Large intestine (tissue), 12 donors: ENCODE results near the gene MTURN. TPM values are rescaled to one million over a fixed set of nuclear protein-coding genes. Genes with fewer than 3 reads are reported as not detected.
"Not testable (repeated sequence)": the region's sequence is repeated elsewhere in the genome, so short reads cannot be mapped to it uniquely, and the experiment has no call there.

ENCODE experiments used
- DNase-seq, 2 donors: peaks; one replicate each; pipeline versions ENCODE4 v3.0.0 to v3.0.0-alpha.2; 2013
- H3K27ac ChIP-seq: one replicate; pipeline ENCODE4 v1.5.1; 2013; ENCODE audit warnings: low read length
- H3K27me3 ChIP-seq: 2 replicates; pipeline ENCODE4 v1.6.1; 2013; ENCODE audit warnings: low read length; ENCODE audit not compliant: control insufficient read depth, insufficient read depth
- H3K36me3 ChIP-seq: 2 replicates; pipeline ENCODE4 v1.6.1; 2013; ENCODE audit warnings: low read length; ENCODE audit not compliant: control insufficient read depth, insufficient read depth
- H3K4me1 ChIP-seq: one replicate; pipeline ENCODE4 v1.6.1; 2013; ENCODE audit warnings: low read length; ENCODE audit not compliant: control insufficient read depth, insufficient read depth
- H3K4me3 ChIP-seq: one replicate; pipeline ENCODE4 v1.5.1; 2013; ENCODE audit warnings: low read length
- H3K9me3 ChIP-seq: one replicate; pipeline ENCODE4 v1.6.1; 2013; ENCODE audit warnings: mild to moderate bottlenecking, low read depth, low read length, moderate library complexity; ENCODE audit not compliant: control insufficient read depth
- WGBS: methylation state at CpG from one replicate; pipeline ENCODE4 v1.1.5; 2013; ENCODE audit warnings: low lambda C conversion rate; ENCODE audit not compliant: insufficient coverage; 5-methylcytosine and 5-hydroxymethylcytosine counted together
- long read RNA-seq, 11 donors: transcript quantifications; one replicate each; lab custom pipeline, GENCODE V29; 2026
- polyA plus RNA-seq: library from polyadenylated mRNA; unstranded; fragments of 120-200 nt; gene quantifications from one replicate; pipeline ENCODE4 v1.2.1, GENCODE V29; 2013

MTURN gene
- polyA plus RNA-seq = 18.9 TPM
- long read RNA-seq, donor 1, full-length matches to known transcripts = 4 of 4 reads
- long read RNA-seq, donor 1, partial matches to known transcripts = 0 of 4 reads
- long read RNA-seq, donor 1, other reads (novel, unspliced or antisense) = 0 of 4 reads
- long read RNA-seq, donor 2, full-length matches to known transcripts = 4 of 4 reads
- long read RNA-seq, donor 2, partial matches to known transcripts = 0 of 4 reads
- long read RNA-seq, donor 2, other reads (novel, unspliced or antisense) = 0 of 4 reads
- long read RNA-seq, donor 3, full-length matches to known transcripts = 10 of 10 reads
- long read RNA-seq, donor 3, partial matches to known transcripts = 0 of 10 reads
- long read RNA-seq, donor 3, other reads (novel, unspliced or antisense) = 0 of 10 reads
- long read RNA-seq, donor 4, full-length matches to known transcripts = 1 of 1 reads
- long read RNA-seq, donor 4, partial matches to known transcripts = 0 of 1 reads
- long read RNA-seq, donor 4, other reads (novel, unspliced or antisense) = 0 of 1 reads
- long read RNA-seq, donor 5, full-length matches to known transcripts = 9 of 9 reads
- long read RNA-seq, donor 5, partial matches to known transcripts = 0 of 9 reads
- long read RNA-seq, donor 5, other reads (novel, unspliced or antisense) = 0 of 9 reads
- long read RNA-seq, donor 6, full-length matches to known transcripts = 8 of 8 reads
- long read RNA-seq, donor 6, partial matches to known transcripts = 0 of 8 reads
- long read RNA-seq, donor 6, other reads (novel, unspliced or antisense) = 0 of 8 reads
- long read RNA-seq, donor 7, full-length matches to known transcripts = 7 of 7 reads
- long read RNA-seq, donor 7, partial matches to known transcripts = 0 of 7 reads
- long read RNA-seq, donor 7, other reads (novel, unspliced or antisense) = 0 of 7 reads
- long read RNA-seq, donor 8, full-length matches to known transcripts = 8 of 8 reads
- long read RNA-seq, donor 8, partial matches to known transcripts = 0 of 8 reads
- long read RNA-seq, donor 8, other reads (novel, unspliced or antisense) = 0 of 8 reads
- long read RNA-seq, donor 9, full-length matches to known transcripts = 7 of 7 reads
- long read RNA-seq, donor 9, partial matches to known transcripts = 0 of 7 reads
- long read RNA-seq, donor 9, other reads (novel, unspliced or antisense) = 0 of 7 reads
- long read RNA-seq, donor 10, full-length matches to known transcripts = 5 of 5 reads
- long read RNA-seq, donor 10, partial matches to known transcripts = 0 of 5 reads
- long read RNA-seq, donor 10, other reads (novel, unspliced or antisense) = 0 of 5 reads
- long read RNA-seq, donor 11, full-length matches to known transcripts = 5 of 5 reads
- long read RNA-seq, donor 11, partial matches to known transcripts = 0 of 5 reads
- long read RNA-seq, donor 11, other reads (novel, unspliced or antisense) = 0 of 5 reads

DNA sequence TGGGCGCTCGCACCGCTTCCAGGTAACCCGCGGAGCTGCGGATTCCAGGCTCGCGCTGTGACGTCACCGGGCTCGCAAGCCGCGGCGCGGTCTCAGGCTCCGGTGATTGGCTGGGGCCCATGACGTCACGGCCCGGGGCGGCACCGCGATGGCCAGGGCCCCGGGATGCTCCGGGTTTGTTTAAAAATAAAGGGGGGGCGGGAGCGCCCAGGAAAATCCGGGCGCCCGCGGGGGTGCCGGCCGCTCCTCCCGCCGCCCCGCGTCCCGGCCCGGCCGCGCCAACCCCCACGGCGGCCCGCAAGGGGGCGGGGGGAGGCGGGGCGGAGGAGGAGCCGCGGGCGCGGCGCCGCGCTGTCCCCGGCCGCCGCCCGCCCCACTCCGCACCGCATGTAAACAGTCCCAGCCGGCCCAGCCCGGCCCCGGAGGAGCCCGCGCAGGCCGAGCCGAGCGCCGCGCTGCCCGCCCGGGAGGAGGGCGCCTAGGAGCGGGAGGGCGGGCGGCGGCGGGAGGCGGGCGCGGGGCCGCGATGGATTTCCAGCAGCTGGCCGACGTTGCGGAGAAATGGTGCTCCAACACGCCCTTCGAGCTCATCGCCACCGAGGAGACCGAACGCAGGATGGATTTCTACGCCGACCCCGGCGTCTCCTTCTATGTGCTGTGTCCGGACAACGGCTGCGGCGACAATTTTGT is at the start of gene MTURN:
TSS of gene MTURN (plus strand) at position 376 of the 690 bp plus-strand sequence. CDS start at position 527, 151 bp downstream.
- H3K9me3 ChIP-seq = no peaks in the 10 kb centered on the region
- WGBS = no CpG with 5 or more reads among the region's 99 CpGs

DNA sequence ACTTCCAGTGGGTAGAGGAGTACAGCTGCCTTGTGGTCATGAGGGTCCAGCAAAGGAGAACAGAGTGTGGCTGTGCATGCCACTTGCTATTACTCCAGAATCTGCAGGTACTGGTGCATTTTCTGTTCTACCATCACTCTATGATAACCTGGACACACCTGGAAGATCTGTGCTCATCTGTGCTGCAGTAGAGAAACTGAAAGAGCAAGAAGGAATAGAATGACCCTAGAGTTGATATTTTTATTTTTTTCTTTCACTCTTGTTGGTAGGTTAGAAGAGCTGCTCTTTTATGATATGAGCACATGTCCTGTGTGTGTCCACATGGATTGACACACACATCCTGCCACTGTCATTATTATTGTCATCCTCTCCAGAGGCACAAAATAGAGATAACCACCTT is 48.3 kb upstream of the MTURN start:
- no peaks in the 10 kb centered on the region for H3K9me3 ChIP-seq
- no peaks in the 10 kb centered on the region for H3K27me3 ChIP-seq
- H3K4me3 ChIP-seq = no peak overlapping the region
- DNase-seq = no peak
- H3K27ac ChIP-seq = no peak overlapping the region
- H3K36me3 ChIP-seq = no peaks in the 10 kb centered on the region
- H3K4me1 ChIP-seq = no peaks in the 10 kb centered on the region

More for the DNA sequence above, at the start of gene MTURN:
- no peaks in the 10 kb centered on the region for H3K36me3 ChIP-seq
- H3K27ac ChIP-seq = peak within 1 kb of the TSS; percentile 49
- peak within 1 kb of the TSS; percentile 89 for H3K4me3 ChIP-seq
- peaks cover 5% of the 10 kb centered on the region for H3K27me3 ChIP-seq
- no peaks in the 10 kb centered on the region for H3K4me1 ChIP-seq
- DNase-seq = peak; percentile 80 to 89

DNA sequence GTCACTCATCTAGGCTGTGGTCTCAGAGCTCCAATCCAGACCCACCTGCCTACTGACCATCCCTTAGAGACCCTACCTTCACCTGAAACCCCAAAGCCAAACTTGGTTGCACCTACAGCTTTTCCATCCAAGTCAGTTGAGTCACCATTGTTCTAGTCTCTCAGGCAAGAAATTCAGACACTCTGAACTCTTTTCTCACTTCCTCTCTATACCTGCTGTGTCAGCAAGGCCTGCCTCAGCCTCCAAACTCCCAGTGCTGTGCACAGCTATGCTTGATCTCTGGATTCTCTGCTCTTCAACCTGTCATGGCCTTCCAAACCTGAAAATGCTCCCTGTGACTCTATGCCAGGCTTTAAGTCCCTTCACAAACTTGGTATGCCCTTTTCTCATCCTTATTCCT is 47.4 kb upstream of the MTURN start:
- Histone ChIP-seq H3K9me3 (no peaks in the 10 kb centered on the region), H3K4me1 (no peaks in the 10 kb centered on the region), H3K4me3 (no peak overlapping the region), H3K27me3 (no peaks in the 10 kb centered on the region), H3K27ac (no peak overlapping the region), H3K36me3 (no peaks in the 10 kb centered on the region)
- no peak for DNase-seq

DNA sequence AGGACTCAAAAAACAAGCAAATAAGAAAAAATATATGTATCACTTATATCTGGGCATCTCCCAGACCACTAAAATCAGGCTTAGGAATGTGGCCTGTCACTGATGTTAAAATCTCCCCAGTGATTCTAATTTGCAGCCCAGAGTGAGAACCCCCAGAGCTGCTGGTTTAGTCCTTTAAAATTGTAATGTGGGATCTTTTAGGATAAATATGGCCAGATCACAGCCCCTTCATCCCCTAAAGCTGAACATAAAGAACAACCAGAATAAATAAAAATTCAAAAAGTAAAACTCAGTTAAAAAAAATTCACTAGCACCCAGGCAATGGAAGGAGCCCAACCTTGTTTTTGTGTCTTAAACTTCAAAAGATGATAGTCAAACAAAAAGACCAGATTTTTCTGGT is 46.4 kb upstream of the MTURN start:
- Histone ChIP-seq H3K27me3 (no peaks in the 10 kb centered on the region), H3K4me3 (no peak overlapping the region), H3K4me1 (no peaks in the 10 kb centered on the region), H3K36me3 (no peaks in the 10 kb centered on the region), H3K27ac (no peak overlapping the region), H3K9me3 (no peaks in the 10 kb centered on the region)
- no peak for DNase-seq

DNA sequence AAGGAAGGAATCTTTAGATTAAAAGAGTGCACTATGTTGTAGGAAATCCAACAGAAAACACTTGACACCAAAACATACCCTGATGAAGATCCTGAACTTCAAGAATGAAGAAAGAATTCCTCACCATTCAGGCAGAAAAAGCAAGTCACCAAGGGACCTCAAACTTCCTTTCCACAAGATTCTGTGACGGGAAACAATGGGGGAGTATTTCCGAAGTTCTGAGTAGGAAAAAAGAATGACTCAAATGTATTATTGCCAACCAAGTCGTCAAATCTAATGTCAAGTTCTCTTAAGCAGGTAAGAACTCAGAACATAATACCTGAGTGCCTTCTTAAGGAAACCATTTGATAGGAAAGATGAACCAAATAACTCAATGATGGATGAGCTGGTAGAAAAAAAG is 44.7 kb upstream of the MTURN start:
- Histone ChIP-seq H3K27ac (no peak overlapping the region), H3K4me1 (no peaks in the 10 kb centered on the region), H3K4me3 (no peak overlapping the region), H3K9me3 (no peaks in the 10 kb centered on the region), H3K36me3 (no peaks in the 10 kb centered on the region), H3K27me3 (no peaks in the 10 kb centered on the region)
- WGBS = 83% methylated on average over 1 of the region's 3 CpGs
- DNase-seq = no peak

DNA sequence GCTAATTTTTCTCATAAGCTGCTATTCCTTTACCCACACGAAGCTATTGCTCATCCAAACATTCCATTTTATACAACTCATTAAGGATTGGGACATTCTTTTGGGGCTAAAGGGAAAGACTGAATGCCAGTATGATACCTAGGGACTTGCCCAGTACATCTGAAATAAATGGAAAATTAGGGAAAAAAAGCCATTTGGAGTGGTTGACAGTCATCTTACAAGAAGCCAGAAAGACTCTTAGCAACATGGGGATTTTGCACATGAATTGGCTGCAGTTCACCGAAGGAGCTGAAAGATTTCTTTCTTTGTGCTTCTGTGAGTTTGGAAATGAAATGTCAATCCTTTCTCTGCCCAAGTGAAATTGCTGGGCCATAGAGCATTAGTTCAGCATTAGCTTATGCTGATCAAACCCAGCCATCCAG is 43.3 kb upstream of the MTURN start:
- DNase-seq = no peak
- WGBS = no CpG with 5 or more reads among the region's 2 CpGs

DNA sequence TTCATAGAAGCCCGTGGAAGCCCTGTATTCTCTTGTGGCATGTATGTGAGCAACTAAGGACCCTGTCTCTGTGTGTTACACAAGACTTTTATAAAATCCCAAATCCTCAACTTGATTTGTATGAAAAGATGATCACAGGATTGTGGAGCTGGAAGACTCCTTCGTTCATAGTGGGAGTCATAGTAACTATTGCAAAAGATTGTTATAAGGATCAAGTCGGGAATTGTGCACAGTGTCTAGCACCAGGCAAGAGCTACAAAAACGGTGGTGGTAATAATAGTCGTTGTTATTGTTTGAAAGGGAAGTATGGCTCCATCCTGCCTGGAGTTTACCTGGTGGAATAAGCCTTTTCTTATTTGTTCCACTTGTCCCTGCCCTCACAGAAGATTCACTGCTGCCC is 42.8 kb upstream of the MTURN start:
- H3K27ac ChIP-seq = no peak overlapping the region
- no peak for DNase-seq
- H3K27me3 ChIP-seq = no peaks in the 10 kb centered on the region
- no peaks in the 10 kb centered on the region for H3K36me3 ChIP-seq
- no peak overlapping the region for H3K4me3 ChIP-seq
- no peaks in the 10 kb centered on the region for H3K4me1 ChIP-seq
- no peaks in the 10 kb centered on the region for H3K9me3 ChIP-seq
- WGBS = no CpG with 5 or more reads among the region's 5 CpGs

More for the DNA sequence above, 43.3 kb upstream of the MTURN start:
- no peaks in the 10 kb centered on the region for H3K9me3 ChIP-seq
- no peaks in the 10 kb centered on the region for H3K4me1 ChIP-seq
- no peaks in the 10 kb centered on the region for H3K36me3 ChIP-seq
- no peak overlapping the region for H3K4me3 ChIP-seq
- no peaks in the 10 kb centered on the region for H3K27me3 ChIP-seq
- H3K27ac ChIP-seq = no peak overlapping the region

DNA sequence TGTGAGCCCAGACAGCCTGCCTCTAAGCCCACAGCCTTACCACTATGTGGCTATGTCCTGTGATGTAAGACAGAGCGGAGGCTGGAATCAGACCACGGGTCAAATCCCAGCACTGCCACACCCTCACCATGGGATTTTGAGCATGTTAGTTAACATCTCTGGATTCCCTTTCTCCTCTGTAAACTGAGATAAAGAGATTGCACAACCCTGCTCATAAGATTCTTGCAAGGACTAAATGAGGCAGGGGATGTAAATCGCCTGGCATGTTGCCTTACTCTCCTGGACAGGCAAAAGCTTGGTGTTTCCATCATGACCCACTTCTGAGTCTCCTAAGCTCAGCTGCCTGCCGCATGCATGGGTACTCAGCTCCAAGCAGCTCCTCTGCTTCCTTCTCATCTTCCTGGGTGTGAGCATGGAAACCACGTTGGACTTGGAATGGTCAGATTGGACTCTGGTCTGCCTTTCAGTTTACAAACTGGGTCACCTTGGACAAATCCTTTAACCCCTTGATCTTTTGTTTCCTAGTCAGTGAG is 41.3 kb upstream of the MTURN start:
- no peaks in the 10 kb centered on the region for H3K36me3 ChIP-seq
- no peaks in the 10 kb centered on the region for H3K27me3 ChIP-seq
- H3K4me1 ChIP-seq = no peaks in the 10 kb centered on the region
- no peaks in the 10 kb centered on the region for H3K9me3 ChIP-seq
- no CpG with 5 or more reads among the region's 5 CpGs for WGBS
- peak; percentile 17 to 23 for DNase-seq
- no peak overlapping the region for H3K4me3 ChIP-seq
- H3K27ac ChIP-seq = no peak overlapping the region

DNA sequence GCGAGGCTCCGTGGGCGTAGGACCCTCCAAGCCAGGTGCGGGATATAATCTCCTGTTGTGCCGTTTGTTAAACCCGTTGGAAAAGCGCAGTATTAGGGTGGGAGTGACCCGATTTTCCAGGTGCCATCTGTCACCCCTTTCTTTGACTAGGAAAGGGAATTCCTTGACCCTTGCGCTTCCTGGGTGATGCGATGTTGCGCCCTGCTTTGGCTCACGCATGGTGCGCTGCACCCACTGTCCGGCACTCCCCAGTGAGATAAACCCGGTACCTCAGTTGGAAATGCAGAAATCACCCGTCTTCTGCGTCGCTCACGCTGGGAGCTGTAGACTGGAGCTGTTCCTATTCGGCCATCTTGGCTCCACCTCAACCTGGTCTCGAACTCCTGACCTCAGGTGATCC is 36.2 kb upstream of the MTURN start:
- H3K27me3 ChIP-seq, H3K4me1 ChIP-seq, H3K27ac ChIP-seq, H3K4me3 ChIP-seq, H3K9me3 ChIP-seq, DNase-seq, H3K36me3 ChIP-seq: not testable (repeated sequence)
- no CpG with 5 or more reads among the region's 21 CpGs for WGBS
